GM12892 (cell line): Measurements from ENCODE around the gene FLNA.

ENCODE experiments used
- POLR2A ChIP-seq: IDR thresholded peaks from 2 replicates; pipeline ENCODE4 v1.6.1; 2011; ENCODE audit warnings: low read depth, low read length, control low read depth
- POLR2AphosphoS5 ChIP-seq: IDR thresholded peaks from 2 replicates; pipeline ENCODE4 v1.6.1; 2011; ENCODE audit warnings: low read depth, low read length, control low read depth
- TAF1 ChIP-seq: IDR thresholded peaks from 2 replicates; pipeline ENCODE4 v1.6.1; 2011; ENCODE audit warnings: low read depth, mild to moderate bottlenecking, control low read depth, low read length, borderline replicate concordance

DNA sequence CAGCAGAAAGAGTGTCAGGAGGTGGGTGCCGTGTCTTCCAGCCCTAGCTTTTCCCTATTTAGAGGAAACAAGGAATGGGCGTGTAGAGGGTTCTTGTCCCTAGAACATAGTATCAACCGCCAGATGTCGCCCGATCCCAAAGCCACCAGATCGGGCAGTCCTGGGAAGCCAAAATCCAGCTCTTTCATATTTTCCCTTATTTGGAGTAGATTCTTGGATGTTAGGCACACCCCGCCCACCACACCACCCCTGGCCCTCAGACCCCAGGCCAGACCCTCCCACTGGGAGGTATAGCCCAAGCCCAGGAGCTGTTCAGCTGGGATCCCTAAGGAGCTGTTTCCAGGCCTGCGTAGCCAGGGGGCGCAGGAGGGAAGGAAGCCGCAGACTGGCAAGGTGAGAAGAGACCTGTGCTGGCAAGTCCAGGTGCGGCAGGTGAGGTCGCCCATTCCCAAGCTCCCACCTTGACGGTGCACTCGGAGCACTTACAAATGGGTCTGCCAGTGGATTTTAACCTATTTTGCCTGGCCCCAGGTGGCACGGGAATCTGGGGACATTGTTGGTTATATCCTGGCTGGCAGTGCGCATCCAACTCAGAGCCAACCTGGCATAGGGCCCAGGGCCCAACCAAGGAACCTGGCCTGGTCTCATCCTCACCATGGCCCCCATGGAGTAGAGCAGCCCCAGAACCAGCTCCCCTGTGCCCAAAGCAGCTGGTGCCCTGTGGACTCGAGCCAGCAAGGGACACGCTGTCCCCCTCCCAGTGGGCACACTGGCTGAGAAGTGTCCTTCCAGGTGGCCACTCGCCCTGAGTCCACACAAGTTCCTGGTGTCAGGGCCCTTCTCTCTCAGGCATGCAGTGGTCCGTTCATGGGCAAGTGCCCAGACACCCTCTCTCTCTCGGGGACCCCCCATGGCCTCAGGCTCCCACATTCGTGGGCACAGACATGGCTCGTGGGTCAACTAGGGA lies 811 bp downstream of the FLNA start:
- TF ChIP-seq TAF1 (no peak), POLR2A (no peak), POLR2AphosphoS5 (no peak)
